HG03196 (cell line): Measurements from ENCODE around the gene GSG1.

Experiments
- ATAC-seq: cut with Tn5 transposase; IDR thresholded peaks from one replicate; pipeline ENCODE4 v1.9.1; 2021; ENCODE audit not compliant: unreplicated experiment

GSG1 gene

GRCh38 chr12:13103391-13104033 lies at the start of gene GSG1:
Gene GSG1 (minus strand): TSS chr12:13103667. CDS start chr12:13103512, 155 bp downstream.
- ATAC-seq, result no peak

GRCh38 chr12:13153180-13153579 lies 49.7 kb upstream of the GSG1 start:
- no peak for ATAC-seq

- no peak for ATAC-seq
Observed at GRCh38 chr12:13152756-13153155, 49.3 kb upstream of the GSG1 start.

- ATAC-seq, result no peak
Observed at GRCh38 chr12:13152281-13152680, 48.8 kb upstream of the GSG1 start.

- ATAC-seq, result no peak
Observed at GRCh38 chr12:13149411-13149810, 45.9 kb upstream of the GSG1 start.

GRCh38 chr12:13148485-13148847 lies 45.0 kb upstream of the GSG1 start:
- ATAC-seq, result no peak

GRCh38 chr12:13147688-13148484 lies 44.4 kb upstream of the GSG1 start:
- ATAC-seq, result no peak

- no peak for ATAC-seq
Observed at GRCh38 chr12:13146336-13146938, 43.0 kb upstream of the GSG1 start.

GRCh38 chr12:13144266-13144828 lies 40.9 kb upstream of the GSG1 start:
- no peak for ATAC-seq

GRCh38 chr12:13142747-13143146 lies 39.3 kb upstream of the GSG1 start:
- ATAC-seq, result no peak

- ATAC-seq, result no peak
Observed at GRCh38 chr12:13141686-13142085, 38.2 kb upstream of the GSG1 start.

- no peak for ATAC-seq
Observed at GRCh38 chr12:13135371-13136178, 32.1 kb upstream of the GSG1 start.

- ATAC-seq, result no peak
Observed at GRCh38 chr12:13133886-13134285, 30.4 kb upstream of the GSG1 start.

GRCh38 chr12:13130981-13131380 lies 27.5 kb upstream of the GSG1 start:
- no peak for ATAC-seq

GRCh38 chr12:13128291-13128965 lies 25.0 kb upstream of the GSG1 start:
- no peak for ATAC-seq

GRCh38 chr12:13127444-13127843 lies 24.0 kb upstream of the GSG1 start:
- no peak for ATAC-seq

- no peak for ATAC-seq
Observed at GRCh38 chr12:13126494-13126893, 23.0 kb upstream of the GSG1 start.

GRCh38 chr12:13125996-13126395 lies 22.5 kb upstream of the GSG1 start:
- no peak for ATAC-seq

- ATAC-seq, result no peak
Observed at GRCh38 chr12:13124656-13125505, 21.4 kb upstream of the GSG1 start.

GRCh38 chr12:13121568-13121967 lies 18.1 kb upstream of the GSG1 start:
- no peak for ATAC-seq
